ENCODE measurements around the gene METTL5.
A peak's percentile ranks its signal among the peaks of the same experiment; 100 is the strongest.
"Not testable (repeated sequence)": the region's sequence is repeated elsewhere in the genome, so short reads cannot be mapped to it uniquely, and the experiment has no call there.

The METTL5 gene

DNA sequence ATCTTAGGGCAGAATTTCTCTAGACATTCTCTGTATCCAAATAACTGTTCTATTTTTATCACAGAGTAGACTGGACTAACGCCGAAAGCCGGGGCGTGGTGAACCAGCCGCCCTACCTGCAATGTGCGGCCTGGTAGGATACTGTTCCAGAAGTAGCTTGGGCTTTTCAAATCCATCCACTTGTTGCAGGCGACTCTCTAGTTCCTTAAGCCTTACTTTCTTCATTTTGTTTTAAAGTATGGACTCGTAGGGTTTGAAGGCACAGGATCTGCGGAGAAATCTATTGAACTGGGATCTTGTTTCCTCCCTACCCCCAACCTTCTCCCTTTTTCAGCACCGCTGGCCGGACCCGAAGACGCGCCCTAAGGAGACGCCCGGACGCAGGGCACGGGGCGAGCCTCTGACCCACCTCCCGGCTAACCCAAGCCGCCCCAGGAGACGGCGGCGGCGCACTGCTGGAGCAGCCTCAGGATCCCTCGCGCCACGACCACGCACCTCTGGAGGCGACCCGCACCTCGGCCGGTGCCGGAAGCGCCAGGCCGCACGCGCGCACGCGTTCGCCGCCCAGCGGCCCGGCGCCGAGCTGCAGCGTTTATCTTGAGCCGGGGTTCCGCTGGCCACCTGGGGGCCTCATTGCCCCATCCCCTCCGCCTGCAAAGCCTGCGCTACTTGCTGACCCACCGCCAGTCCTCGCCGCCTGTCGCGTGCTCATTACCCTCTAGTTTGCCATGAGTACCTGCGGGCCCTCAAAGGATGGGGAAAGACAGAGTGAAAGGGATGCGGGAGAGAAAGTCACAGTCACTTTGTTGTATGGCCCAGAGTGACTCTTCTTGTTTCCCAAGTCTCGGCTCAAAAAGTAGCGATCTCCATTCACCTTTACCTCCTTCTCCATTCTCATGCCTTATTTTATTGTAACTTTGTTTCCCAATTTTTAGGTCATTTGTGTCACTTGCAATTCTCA lies at the start of gene METTL5:
Gene METTL5, minus strand, starts transcription at position 533 of the 961 bp plus-strand sequence. Its CDS starts 308 bp downstream, at position 225.
- DNase-seq (ENCODE audit: low read depth in 2 of 2), result peak; percentile 32 to 41

DNA sequence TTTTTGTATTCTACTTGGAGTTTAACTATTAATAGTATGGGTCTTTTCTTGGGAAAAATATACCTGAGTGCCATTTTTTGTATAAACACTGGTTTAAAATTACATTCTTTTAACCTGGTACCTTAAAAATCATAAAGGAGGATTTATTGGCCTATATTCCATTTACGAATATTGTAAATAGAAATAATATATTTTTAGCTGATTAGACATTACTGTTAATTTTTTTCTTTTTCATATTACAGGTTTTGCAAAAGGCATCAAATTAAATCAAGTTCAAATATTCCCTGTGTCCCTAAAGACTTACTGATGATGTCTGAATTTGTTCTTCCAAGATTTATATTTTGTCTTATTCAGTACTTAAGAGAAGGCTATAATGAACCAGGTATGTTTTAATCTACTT lies 47.3 kb upstream of the METTL5 start:
- no peak for DNase-seq (ENCODE audit: low read depth in 2 of 2)

DNA sequence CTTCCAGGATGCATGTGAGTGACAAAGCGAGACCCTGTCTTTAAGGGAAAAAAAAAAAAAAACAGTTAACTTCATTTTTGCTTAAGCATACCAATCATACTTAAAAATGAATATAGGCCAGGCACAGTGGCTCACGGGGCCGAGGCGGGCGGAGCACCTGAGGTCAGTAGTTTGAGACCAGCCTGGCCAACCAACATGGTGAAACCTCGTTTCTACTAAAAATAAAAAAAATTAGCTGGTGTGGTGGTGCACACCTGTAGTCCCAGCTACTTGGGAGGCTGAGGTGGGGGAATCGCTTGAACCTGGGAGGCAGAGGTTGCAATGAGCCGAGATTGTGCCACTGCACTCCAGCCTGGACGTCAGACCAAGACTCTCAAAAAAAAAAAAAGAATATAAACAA lies 46.7 kb upstream of the METTL5 start:
- not testable (repeated sequence) for DNase-seq (ENCODE audit: low read depth in 2 of 2)

DNA sequence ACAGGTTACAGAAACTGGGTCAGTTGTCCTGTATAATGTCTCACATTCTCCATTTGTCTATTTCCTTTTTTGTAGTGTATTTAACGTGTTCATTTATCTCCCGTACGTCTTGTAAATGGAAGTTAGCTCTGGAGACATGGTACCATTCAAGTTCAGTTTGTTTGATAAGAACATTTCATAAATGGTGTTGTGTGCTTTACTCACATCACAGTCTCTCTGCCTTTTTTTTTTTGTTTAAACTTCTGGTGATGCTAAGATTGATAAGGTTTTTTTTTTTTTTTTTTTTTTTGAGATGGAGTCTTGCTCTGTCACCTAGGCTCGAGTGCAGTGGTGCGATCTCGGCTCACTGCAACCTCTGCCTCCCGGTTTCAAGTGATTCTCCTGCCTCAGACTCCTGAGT lies 44.2 kb upstream of the METTL5 start:
- no peak for DNase-seq (ENCODE audit: low read depth in 2 of 2)

DNA sequence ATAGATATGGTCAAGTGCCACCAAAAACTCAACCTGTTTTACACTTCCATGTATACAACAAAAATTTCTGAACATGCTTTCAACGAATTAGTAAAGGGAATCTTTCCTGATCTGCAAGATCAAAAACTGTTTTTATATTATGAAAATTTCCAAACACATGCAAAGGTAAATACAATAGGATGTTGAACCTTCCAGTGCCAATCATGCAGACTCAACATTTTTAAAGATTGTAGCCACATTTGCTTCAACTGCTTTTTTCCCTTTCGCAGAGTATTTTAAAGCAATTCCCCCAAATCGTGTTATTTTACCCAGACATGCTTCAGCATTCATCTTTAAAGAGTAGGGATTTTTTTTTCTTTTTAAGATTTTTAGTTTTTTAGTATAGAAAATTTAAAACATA lies 42.9 kb upstream of the METTL5 start:
- no peak for DNase-seq (ENCODE audit: low read depth in 2 of 2)

DNA sequence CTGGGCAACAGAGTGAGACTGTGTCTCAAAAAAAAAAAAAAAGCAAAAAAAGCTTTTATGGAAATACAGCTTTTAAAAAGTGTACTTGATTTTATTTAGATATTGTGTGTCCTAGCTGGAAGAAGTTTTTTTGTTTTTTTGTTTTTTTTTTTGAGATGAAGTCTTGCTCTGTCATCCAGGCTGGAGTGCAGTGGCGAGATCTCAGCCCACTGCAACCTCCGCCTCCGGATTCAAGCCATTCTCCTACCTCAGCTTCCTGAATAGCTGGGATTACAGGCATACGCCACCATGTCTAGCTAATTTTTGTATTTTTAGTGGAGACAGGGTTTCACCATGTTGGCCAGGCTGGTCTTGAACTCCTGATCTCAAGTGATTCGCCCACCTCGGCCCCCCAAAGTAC lies 41.5 kb upstream of the METTL5 start:
- DNase-seq (ENCODE audit: low read depth in 2 of 2), result not testable (repeated sequence)

DNA sequence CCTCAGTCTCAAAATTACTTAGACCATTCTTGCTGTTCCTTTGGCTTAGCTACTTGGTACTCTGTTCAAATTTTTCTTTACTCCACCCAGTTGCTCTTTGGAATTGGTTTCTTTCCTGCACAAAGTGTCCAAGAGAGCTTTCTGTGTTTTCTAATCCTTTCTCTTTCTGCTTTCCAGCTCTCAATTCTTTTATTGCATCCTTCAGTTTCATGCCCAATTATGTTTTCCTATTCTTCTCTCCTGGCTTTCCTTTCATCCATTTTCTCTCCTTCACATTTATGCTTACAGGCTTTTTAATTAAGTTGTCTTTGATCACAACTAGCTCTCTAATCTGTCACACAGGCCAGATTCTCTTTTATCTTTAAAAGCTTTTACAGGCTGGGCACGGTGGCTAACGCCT lies 40.8 kb upstream of the METTL5 start:
- no peak for DNase-seq (ENCODE audit: low read depth in 2 of 2)

DNA sequence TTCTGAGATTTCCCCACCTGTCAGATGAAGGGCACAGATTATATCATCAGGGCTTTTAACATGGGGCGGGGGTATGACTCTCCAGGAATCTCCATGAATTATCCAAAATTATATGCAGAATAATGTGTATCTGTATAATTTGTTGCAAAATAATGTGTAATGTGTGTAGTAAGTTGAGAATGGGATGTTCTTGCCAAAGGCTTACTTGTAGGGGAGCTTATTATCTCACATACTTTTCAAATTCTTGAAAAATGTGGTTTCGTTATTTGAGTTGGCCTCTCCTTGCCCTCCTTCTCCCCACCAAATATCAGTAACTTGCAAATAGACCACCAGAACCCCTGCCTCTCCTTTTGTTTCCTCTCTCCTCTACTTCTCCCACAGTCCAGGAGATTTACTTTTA lies 38.1 kb upstream of the METTL5 start:
- no peak for DNase-seq (ENCODE audit: low read depth in 2 of 2)

DNA sequence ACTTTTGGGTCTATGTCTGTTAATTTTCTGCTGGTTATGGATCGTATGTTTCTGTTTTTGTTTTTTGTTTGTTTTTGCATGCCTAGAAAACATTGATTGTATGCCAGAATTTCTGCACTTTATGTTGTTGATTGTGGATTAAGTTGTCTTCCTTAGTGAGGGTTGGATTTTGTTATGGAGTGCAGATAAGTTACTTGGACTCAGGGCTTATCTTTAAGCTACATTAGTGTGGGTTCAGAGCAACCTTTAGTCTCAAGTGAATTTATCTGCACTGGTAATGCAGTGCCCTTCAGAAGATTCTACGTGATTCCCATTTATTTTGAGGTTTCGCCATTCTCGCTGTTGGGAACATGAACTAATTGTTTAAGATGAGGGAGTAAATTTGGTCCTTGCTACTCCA lies 35.4 kb upstream of the METTL5 start:
- DNase-seq (ENCODE audit: low read depth in 2 of 2), result no peak

DNA sequence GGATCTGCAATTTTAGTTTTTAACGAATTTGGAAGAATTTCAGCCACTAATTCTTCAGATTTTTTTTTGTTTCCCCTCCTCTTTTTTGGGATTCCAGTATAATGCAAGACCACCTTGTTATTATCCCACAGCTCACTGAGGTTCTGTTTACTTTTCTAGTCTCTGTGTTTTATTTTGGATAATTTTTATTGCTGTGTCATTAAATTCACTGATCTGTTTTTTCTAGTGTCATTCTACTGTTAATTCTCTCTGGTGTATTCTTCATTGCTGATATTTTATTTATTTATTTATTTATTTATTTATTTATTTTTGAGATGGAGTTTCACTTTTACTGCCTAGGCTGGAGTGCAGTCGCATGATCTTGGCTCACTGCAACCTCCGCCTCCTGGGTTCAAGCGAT lies 34.7 kb upstream of the METTL5 start:
- DNase-seq (ENCODE audit: low read depth in 2 of 2), result no peak

DNA sequence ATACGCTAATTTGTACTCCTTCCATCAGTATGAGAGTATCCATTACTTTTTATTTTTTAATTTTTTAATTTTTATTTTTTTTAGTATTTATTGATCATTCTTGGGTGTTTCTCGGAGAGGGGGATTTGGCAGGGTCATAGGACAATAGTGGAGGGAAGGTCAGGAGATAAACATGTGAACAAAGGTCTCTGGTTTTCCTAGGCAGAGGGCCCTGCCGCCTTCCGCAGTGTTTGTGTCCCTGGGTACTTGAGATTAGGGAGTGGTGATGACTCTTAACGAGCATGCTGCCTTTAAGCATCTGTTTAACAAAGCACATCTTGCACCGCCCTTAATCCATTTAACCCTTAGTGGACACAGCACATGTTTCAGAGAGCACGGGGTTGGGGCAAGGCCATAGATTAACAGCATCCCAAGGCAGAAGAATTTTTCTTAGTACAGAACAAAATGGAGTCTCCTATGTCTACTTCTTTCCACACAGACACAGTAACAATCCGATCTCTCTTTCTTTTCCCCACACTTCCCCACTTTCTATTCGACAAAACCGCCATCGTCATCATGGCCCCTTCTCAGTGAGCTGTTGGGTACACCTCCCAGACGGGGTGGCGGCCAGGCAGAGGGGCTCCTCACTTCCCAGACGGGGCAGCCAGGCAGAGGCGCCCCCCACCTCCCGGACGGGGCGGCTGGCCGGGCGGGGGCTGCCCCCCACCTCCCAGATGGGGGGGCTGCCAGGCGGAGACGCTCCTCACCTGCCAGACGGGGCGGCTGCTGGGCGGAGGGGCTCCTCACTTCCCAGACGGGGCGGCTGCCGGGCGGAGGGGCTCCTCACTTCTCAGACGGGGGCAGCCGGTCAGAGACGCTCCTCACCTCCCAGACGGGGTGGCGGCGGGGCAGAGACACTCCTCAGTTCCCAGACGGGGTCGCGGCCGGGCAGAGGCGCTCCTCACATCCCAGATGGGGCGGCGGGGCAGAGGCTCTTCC lies 30.9 kb upstream of the METTL5 start:
- DNase-seq (ENCODE audit: low read depth in 2 of 2), result not testable (repeated sequence)

DNA sequence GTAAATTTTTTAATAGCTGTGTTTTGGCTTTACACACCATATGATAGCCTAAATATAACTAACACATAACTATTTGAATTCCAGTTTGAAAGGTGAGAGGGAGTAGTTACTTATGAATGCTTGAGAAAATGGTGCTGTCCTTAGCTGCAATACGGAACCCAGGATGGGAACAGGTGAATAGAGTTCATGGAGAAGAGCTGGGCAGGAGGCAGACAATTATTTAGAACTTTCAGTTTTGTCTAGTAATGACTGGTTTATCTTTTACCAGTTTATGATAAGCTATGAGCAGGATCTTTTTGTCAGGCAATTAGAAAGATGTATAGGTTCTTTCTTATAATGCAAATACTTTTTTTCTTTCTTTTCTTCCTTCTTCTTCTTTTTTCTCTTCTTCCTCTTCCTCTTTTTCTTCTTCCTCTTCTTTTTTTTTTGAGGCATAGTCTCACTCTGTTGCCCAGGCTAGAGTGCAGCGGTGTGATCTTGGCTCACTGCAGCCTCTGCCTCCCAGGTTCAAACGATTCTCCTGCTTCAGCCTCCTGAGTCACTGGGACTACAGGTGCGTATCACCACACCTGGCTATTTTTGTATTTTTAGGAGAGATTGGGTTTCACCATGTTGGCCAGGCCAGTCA lies 28.4 kb upstream of the METTL5 start:
- DNase-seq (ENCODE audit: low read depth in 2 of 2), result no peak

DNA sequence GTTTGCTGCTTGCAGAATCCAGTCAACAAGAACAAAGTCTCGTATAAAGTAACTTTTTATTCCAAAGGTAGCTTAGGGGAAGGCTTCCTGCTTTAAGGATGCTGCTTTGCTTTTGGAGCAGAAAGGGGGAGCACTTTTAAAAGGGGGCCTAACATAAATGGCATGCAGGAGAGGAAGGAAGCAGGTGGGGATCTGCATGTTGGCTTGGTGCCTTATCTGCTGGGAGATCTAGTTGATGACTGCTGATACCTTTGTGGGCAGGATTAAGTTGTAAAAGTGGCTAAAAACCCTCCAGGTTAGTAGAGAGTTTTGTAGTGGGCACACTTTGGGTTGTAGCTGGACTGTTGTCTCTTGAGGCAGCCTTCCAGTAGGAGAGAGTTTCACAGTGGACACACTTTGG lies 25.0 kb upstream of the METTL5 start:
- no peak for DNase-seq (ENCODE audit: low read depth in 2 of 2)

DNA sequence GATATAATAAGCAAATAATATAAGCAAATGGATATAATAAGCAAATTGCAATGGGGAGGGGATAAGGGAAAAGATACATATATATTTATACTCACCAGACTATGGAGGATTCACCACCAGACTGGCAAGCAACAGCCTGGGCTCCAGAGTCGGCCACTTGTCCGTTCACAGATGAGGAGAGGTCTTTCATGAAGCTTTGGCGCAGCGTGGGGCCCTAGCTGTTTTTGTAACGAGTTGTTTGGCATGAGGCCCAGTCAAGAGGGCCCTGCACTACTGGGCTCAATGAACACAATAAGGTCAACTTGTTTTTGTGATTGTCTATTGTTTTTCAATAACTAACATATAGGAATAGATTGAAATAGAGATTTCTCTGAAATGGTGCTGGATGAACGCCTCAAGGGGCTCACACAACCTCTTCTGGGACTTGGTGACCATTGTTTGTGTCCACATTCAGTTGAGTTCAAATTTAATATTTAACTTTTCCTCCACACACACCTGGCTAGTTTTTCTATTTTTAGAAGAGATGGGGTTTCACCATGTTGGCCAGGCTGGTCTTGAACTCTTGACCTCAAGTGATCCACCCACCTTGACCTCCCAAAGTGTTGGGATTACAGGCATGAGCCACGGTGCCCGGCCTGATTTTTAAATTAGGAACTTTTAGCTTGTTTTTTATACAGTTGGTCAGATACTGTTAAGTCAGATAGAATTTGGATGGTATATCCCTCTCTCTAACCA lies 24.4 kb upstream of the METTL5 start:
- DNase-seq (ENCODE audit: low read depth in 2 of 2), result not testable (repeated sequence)

DNA sequence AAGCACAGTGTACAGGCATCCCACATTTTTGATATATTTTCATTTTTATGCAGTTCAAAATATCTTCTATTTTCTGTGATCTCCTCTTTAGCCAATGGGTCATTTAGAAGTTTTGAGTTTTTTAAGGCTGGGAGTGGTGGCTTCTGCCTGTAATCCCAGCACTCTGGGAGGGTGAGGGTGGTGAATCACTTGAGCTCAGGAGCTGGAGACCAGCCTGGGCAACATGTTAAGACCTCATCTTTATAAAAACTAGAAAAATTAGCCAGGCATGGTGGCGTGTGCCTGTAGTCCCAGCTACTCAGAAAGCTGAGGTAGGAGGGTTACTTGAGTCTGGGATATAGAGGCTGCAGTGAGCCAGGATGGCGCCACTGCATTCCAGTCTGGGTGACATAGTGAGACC lies 20.3 kb upstream of the METTL5 start:
- no peak for DNase-seq (ENCODE audit: low read depth in 2 of 2)

DNA sequence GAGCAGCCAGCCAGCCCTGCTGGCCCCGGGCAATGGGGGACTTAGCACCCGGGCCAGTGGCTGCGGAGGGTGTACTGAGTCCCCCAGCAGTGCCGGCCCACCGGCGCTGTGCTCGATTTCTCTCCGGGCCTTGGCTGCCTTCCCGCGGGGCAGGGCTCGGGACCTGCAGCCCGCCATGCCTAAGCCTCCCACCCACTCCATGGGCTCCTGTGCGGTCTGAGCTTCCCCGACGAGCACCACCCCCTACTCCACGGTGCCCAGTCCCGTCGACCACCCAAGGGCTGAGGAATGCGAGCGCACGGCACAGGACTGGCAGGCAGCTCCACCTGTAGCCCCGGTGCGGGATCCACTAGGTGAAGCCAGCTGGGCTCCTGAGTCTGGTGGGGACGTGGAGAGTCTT lies 16.9 kb upstream of the METTL5 start:
- DNase-seq (ENCODE audit: low read depth in 2 of 2), result not testable (repeated sequence)

DNA sequence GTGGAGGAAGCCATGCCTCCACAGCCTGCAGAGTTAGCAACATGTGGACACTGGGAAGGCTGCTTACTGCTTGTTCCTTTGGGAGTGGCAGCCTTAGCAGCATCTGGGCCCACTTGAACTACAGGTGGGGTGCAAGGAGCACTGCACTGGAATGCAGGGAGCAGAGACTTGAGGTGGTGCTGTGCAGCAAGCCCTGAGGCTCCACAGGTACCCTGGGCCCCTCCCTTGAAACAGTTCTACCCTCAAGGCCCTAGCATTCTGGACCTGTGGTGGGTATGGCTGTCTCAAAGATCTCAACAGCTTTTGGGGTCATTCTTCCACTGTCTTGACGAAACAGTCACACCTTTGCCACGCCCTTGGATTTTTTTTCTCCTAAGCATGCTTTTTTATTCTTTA lies 16.0 kb upstream of the METTL5 start:
- DNase-seq (ENCODE audit: low read depth in 2 of 2), result no peak

DNA sequence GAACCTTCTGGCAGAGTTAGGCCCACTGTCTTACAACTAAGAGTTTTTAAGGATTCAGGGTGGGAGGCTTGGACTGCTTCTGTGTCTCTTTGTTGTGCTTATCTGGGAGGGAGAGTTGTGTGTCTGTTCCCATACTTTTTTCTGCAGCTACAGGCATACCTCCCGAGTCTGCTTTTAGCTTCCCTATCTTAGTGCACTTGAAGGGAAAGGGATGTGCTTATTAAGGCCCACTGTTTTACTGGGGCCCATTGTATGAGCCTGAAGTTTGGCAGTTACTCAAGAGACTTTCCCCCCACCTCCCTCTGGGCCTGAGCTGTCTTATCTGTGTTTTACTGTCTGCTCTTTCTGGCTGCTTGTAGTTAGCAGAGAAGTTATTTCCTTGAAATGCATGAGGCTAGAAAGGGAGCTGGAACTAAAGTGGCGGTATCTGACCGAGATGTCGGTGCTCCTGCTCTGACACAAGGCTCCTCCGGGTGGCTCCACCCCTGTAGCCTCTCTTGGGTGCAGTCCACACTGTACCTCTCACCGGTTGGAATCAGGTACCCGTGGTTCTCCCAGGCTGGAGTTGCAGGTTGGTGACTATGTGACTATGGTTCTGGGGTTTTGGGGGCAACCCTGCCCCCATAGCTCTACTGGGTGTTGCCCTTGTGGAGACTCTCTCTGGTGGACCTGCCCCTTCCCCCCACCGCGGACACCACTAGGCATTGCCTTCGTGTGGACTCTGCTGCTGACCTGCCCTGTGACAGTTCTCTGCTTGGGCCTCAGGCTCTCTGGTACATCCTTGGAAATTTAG lies 15.4 kb upstream of the METTL5 start:
- no peak for DNase-seq (ENCODE audit: low read depth in 2 of 2)

DNA sequence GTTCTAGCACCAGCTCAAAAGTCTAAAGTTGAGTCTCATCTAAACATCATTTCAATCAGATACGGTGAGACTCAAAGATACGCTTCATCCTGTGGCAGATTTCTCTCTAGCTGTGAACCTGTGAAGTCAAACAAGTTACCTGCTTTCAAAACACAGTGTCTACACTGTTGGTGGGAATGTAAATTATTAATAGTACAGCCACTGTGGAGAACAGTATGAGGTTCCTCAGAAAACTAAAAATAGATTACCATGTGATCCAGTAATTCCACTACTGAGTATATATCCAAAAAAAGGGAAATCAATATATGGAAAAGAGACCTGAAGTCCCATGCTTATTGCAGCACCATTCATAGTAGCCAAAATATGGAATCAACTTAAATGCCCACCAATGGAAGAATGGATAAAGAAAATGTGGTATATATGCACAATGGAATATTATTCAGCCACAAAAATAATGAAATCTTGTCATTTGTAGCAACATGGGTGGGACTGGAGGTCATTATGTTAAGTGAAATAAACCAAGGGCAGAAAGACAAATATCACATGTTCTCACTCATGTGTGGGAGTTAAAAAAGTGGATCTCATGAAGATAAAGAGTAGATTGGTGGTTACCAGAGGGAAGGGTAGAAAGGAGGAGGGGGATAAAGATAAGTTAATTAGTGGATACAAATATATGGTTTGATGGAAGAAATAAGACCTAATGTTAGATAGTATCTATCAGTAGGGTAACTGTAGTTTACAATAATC lies 14.2 kb upstream of the METTL5 start:
- DNase-seq (ENCODE audit: low read depth in 2 of 2), result no peak

DNA sequence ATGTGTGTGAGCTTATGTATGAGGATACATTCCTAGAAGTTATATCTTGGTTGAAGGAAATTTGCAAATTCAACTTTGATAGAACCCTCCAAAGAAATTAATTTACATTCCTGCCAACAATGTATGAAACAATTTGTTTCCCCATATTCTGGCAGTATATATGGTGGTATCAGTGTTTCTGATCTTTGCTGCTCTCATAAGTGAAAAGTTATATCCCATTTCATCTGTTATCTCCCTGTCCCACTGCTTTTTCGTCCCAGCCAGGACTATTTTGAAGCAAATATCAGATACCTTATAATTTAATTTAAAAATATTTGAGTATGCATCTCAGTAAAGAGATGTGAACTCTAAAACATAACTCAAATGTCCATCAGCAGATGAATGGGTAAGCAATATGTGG lies 9.7 kb upstream of the METTL5 start:
- no peak for DNase-seq (ENCODE audit: low read depth in 2 of 2)
